ENCODE measurements around the gene CCDC85C.

CCDC85C gene

GRCh38 chr14:99475179-99475578 lies 128.8 kb downstream of the CCDC85C start:
- Histone ChIP-seq H3K9me3 (no peaks in the 10 kb centered on the region), H3K36me3 (no peaks in the 10 kb centered on the region), H3K4me3 (ENCODE audit: low read depth, low read length) (no peak overlapping the region), H3K4me1 (peaks cover 9% of the 10 kb centered on the region), H3K27me3 (no peaks in the 10 kb centered on the region)
- TF ChIP-seq CTCF (IDR thresholded peaks at IDR 0.05; ENCODE audit: low read depth, low read length) = no peak
- no peak for DNase-seq

GRCh38 chr14:99473458-99473857 lies 130.5 kb downstream of the CCDC85C start:
- no peak overlapping the region for H3K4me3 ChIP-seq (ENCODE audit: low read depth, low read length)
- H3K36me3 ChIP-seq = no peaks in the 10 kb centered on the region
- H3K4me1 ChIP-seq = peaks cover 9% of the 10 kb centered on the region
- DNase-seq = no peak
- H3K27me3 ChIP-seq = no peaks in the 10 kb centered on the region
- no peak for TF ChIP-seq CTCF (IDR thresholded peaks at IDR 0.05; ENCODE audit: low read depth, low read length)
- H3K9me3 ChIP-seq = no peaks in the 10 kb centered on the region

- DNase-seq = no peak
- H3K4me3 ChIP-seq (ENCODE audit: low read depth, low read length) = no peak overlapping the region
- no peaks in the 10 kb centered on the region for H3K9me3 ChIP-seq
- no peaks in the 10 kb centered on the region for H3K27me3 ChIP-seq
- no peak for TF ChIP-seq CTCF (IDR thresholded peaks at IDR 0.05; ENCODE audit: low read depth, low read length)
- peaks cover 9% of the 10 kb centered on the region for H3K4me1 ChIP-seq
- H3K36me3 ChIP-seq = no peaks in the 10 kb centered on the region
Observed at GRCh38 chr14:99472937-99473336, 131.1 kb downstream of the CCDC85C start.

GRCh38 chr14:99471731-99472130 lies 132.3 kb downstream of the CCDC85C start:
- DNase-seq = no peak
- TF ChIP-seq CTCF (IDR thresholded peaks at IDR 0.05; ENCODE audit: low read depth, low read length) = no peak
- H3K36me3 ChIP-seq = no peaks in the 10 kb centered on the region

GRCh38 chr14:99468836-99469592 lies 135.0 kb downstream of the CCDC85C start:
- TF ChIP-seq CTCF (IDR thresholded peaks at IDR 0.05; ENCODE audit: low read depth, low read length) = no peak
- H3K27me3 ChIP-seq = no peaks in the 10 kb centered on the region
- no peak for DNase-seq
- H3K4me3 ChIP-seq (ENCODE audit: low read depth, low read length) = no peak overlapping the region
- H3K36me3 ChIP-seq = peaks cover 14% of the 10 kb centered on the region
- H3K9me3 ChIP-seq = no peaks in the 10 kb centered on the region
- H3K4me1 ChIP-seq = peaks cover 9% of the 10 kb centered on the region

More at GRCh38 chr14:99471731-99472130, 132.3 kb downstream of the CCDC85C start:
- no peaks in the 10 kb centered on the region for H3K9me3 ChIP-seq
- no peaks in the 10 kb centered on the region for H3K27me3 ChIP-seq
- no peak overlapping the region for H3K4me3 ChIP-seq (ENCODE audit: low read depth, low read length)
- H3K4me1 ChIP-seq = peaks cover 9% of the 10 kb centered on the region

GRCh38 chr14:99468081-99468480 lies 135.9 kb downstream of the CCDC85C start:
- peaks cover 22% of the 10 kb centered on the region for H3K36me3 ChIP-seq
- H3K9me3 ChIP-seq = no peaks in the 10 kb centered on the region
- H3K4me3 ChIP-seq (ENCODE audit: low read depth, low read length) = no peak overlapping the region
- H3K4me1 ChIP-seq = peaks cover 2% of the 10 kb centered on the region
- TF ChIP-seq CTCF (IDR thresholded peaks at IDR 0.05; ENCODE audit: low read depth, low read length) = no peak
- H3K27me3 ChIP-seq = no peaks in the 10 kb centered on the region
- DNase-seq = no peak
